GM12878 (cell line): ENCODE data around the gene RGS6. TPM values are rescaled to one million over a fixed set of nuclear protein-coding genes. Genes with fewer than 3 reads are reported as not detected.

Source experiments
- BMI1 ChIP-seq: fragments of 450-650 bp; IDR thresholded peaks from 2 replicates; pipeline ENCODE4 v1.6.1; 2016; ENCODE audit warnings: mild to moderate bottlenecking, moderate library complexity, borderline replicate concordance
- ETV6 ChIP-seq, 2 experiments: fragments of 450-650 bp in 1 of 2; IDR thresholded peaks in 1 of 2; conservative IDR thresholded peaks in 1 of 2; 2 replicates each; pipeline ENCODE4 v1.6.1; 2014; ENCODE audit warnings: antibody characterized with exemption in 1 of 2, borderline replicate concordance in 1 of 2, low read depth in 1 of 2, mild to moderate bottlenecking in 1 of 2, moderate library complexity in 1 of 2
- FOXM1 ChIP-seq: IDR thresholded peaks from 2 replicates; pipeline ENCODE4 v1.6.1; 2012; ENCODE audit warnings: low read depth, mild to moderate bottlenecking, inconsistent platforms, low read length, moderate library complexity
- HDGF ChIP-seq: fragments of 450-650 bp; IDR thresholded peaks from 2 replicates; pipeline ENCODE4 v1.6.1; 2016; ENCODE audit warnings: antibody characterized with exemption
- JUND ChIP-seq: IDR thresholded peaks from 2 replicates; pipeline ENCODE4 v1.6.1; 2012; ENCODE audit warnings: low read depth, mild to moderate bottlenecking, low read length, improper control_type of control experiment, moderate library complexity
- MYB ChIP-seq: fragments of 150-350 bp; IDR thresholded peaks from 2 replicates; pipeline ENCODE4 v1.6.1; 2014; ENCODE audit warnings: mild to moderate bottlenecking, low read depth, low read length, borderline replicate concordance
- NBN ChIP-seq: fragments of 450-650 bp; IDR thresholded peaks from 2 replicates; pipeline ENCODE4 v1.6.1; 2016
- TAF1 ChIP-seq: IDR thresholded peaks from 2 replicates; pipeline ENCODE4 v1.6.1; 2011; ENCODE audit warnings: mild to moderate bottlenecking, low read depth, low read length, borderline replicate concordance
- polyA plus RNA-seq, 11 experiments: library from polyadenylated mRNA; depleted of rRNA in 4 of 11; unstranded in 6 of 11; stranded (reverse) in 5 of 11; fragments of >200 nt; fragmentation: Nextera tagmentation in 4 of 11; fragmentation: Illumina TruSeq in 1 of 11; extraction: Ambion mirVana in 4 of 11; extraction: Trizol in 1 of 11; gene quantifications; 1 replicate in 1 of 11; 2 replicates in 10 of 11; pipeline versions ENCODE4 v1.2.1 to v1.2.3, GENCODE V29; 2011 to 2016; ENCODE audit warnings: inconsistent platforms in 2 of 11, missing spikeins in 2 of 11, low read depth in 1 of 11
- total RNA-seq, 4 experiments: library from RNA; depleted of rRNA in 3 of 4; stranded (reverse); fragments of >200 nt in 3 of 4; fragmentation: Illumina TruSeq in 1 of 4; extraction: Trizol in 1 of 4; gene quantifications; 2 replicates each; pipeline versions ENCODE4 v1.2.1 to v1.2.3, GENCODE V29; 2013 to 2021
- TF ChIP-seq, protein P1 (sequence below): fragments of 450-650 bp; IDR thresholded peaks from 2 replicates; pipeline ENCODE4 v1.6.1; 2017; ENCODE audit warnings: mild to moderate bottlenecking, moderate library complexity
- TF ChIP-seq, protein P2 (sequence below): IDR thresholded peaks from 2 replicates; pipeline ENCODE4 v1.6.1; 2011; ENCODE audit warnings: low read depth, mild to moderate bottlenecking, low read length, moderate library complexity, borderline replicate concordance; ENCODE audit errors: extremely low read depth
- TF ChIP-seq, protein P3 (sequence below): fragments of 450-650 bp; formaldehyde crosslinking; IDR thresholded peaks from 2 replicates; pipeline ENCODE4 v1.4.0; 2020; ENCODE audit warnings: mild to moderate bottlenecking, moderate library complexity
- TF ChIP-seq, protein P4 (sequence below): IDR thresholded peaks from 2 replicates; pipeline ENCODE4 v1.6.1; 2011; ENCODE audit warnings: mild to moderate bottlenecking, low read depth, low read length, moderate library complexity; ENCODE audit not compliant: insufficient replicate concordance
- TF ChIP-seq, protein P5 (sequence below): IDR thresholded peaks from 2 replicates; pipeline ENCODE4 v1.6.1; 2011; ENCODE audit warnings: borderline replicate concordance, low read depth, mild to moderate bottlenecking, moderate library complexity, mixed read lengths, low read length; ENCODE audit not compliant: insufficient read depth; ENCODE audit errors: extremely low read length
- TF ChIP-seq, protein P6 (sequence below): fragments of 450-650 bp; IDR thresholded peaks from 2 replicates; pipeline ENCODE4 v1.6.1; 2017; ENCODE audit warnings: mild to moderate bottlenecking, low read depth, inconsistent platforms; ENCODE audit not compliant: poor library complexity, severe bottlenecking

The RGS6 gene
- total and polyA plus RNA-seq, 10 of the 15 experiments (the other 5 are each of a cell fraction or from before 2014, with no cell fraction given): 3.9 to 18.1 (median 12.4) TPM

DNA sequence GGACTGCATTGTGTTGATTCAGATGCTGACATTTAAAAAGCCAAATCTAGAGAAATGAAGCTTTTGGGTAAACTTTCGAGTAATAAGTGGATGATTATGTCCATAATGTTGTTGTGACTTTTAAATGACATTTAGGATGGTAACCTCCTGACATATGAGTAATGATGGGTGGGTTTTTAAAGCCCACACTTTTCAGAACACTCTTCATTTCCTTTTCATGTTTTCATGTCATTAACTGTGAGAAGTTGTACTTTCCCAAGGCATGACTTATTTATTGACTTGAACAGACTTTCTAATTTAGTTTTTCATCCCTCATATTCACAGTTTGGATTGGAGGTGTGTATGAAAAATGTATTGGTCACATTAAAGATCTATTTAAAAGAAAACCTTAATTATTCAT lies 35.5 kb downstream of the RGS6 start (continued):
- TF ChIP-seq, protein P1, sequence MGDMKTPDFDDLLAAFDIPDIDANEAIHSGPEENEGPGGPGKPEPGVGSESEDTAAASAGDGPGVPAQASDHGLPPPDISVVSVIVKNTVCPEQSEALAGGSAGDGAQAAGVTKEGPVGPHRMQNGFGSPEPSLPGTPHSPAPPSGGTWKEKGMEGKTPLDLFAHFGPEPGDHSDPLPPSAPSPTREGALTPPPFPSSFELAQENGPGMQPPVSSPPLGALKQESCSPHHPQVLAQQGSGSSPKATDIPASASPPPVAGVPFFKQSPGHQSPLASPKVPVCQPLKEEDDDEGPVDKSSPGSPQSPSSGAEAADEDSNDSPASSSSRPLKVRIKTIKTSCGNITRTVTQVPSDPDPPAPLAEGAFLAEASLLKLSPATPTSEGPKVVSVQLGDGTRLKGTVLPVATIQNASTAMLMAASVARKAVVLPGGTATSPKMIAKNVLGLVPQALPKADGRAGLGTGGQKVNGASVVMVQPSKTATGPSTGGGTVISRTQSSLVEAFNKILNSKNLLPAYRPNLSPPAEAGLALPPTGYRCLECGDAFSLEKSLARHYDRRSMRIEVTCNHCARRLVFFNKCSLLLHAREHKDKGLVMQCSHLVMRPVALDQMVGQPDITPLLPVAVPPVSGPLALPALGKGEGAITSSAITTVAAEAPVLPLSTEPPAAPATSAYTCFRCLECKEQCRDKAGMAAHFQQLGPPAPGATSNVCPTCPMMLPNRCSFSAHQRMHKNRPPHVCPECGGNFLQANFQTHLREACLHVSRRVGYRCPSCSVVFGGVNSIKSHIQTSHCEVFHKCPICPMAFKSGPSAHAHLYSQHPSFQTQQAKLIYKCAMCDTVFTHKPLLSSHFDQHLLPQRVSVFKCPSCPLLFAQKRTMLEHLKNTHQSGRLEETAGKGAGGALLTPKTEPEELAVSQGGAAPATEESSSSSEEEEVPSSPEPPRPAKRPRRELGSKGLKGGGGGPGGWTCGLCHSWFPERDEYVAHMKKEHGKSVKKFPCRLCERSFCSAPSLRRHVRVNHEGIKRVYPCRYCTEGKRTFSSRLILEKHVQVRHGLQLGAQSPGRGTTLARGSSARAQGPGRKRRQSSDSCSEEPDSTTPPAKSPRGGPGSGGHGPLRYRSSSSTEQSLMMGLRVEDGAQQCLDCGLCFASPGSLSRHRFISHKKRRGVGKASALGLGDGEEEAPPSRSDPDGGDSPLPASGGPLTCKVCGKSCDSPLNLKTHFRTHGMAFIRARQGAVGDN: no peak
- TF ChIP-seq TAF1 (no peak), ETV6 (conservative IDR thresholded peaks at IDR 0.05 in 1 of 2, IDR thresholded peaks at IDR 0.05 in 1 of 2; ENCODE audit: borderline replicate concordance in 1 of 2, low read depth in 1 of 2) (peak in 1 of 2 experiments; percentile 57; a peak in 1 of 4 replicates), MYB (no peak), FOXM1 (peak; percentile 83; the same call in 1 of the 2 replicates), BMI1 (peak; percentile 24; the same call in 1 of the 2 replicates), JUND (no peak), HDGF (no peak), NBN (no peak)
- TF ChIP-seq, protein P2, sequence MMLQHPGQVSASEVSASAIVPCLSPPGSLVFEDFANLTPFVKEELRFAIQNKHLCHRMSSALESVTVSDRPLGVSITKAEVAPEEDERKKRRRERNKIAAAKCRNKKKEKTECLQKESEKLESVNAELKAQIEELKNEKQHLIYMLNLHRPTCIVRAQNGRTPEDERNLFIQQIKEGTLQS: no peak
- TF ChIP-seq, protein P3, sequence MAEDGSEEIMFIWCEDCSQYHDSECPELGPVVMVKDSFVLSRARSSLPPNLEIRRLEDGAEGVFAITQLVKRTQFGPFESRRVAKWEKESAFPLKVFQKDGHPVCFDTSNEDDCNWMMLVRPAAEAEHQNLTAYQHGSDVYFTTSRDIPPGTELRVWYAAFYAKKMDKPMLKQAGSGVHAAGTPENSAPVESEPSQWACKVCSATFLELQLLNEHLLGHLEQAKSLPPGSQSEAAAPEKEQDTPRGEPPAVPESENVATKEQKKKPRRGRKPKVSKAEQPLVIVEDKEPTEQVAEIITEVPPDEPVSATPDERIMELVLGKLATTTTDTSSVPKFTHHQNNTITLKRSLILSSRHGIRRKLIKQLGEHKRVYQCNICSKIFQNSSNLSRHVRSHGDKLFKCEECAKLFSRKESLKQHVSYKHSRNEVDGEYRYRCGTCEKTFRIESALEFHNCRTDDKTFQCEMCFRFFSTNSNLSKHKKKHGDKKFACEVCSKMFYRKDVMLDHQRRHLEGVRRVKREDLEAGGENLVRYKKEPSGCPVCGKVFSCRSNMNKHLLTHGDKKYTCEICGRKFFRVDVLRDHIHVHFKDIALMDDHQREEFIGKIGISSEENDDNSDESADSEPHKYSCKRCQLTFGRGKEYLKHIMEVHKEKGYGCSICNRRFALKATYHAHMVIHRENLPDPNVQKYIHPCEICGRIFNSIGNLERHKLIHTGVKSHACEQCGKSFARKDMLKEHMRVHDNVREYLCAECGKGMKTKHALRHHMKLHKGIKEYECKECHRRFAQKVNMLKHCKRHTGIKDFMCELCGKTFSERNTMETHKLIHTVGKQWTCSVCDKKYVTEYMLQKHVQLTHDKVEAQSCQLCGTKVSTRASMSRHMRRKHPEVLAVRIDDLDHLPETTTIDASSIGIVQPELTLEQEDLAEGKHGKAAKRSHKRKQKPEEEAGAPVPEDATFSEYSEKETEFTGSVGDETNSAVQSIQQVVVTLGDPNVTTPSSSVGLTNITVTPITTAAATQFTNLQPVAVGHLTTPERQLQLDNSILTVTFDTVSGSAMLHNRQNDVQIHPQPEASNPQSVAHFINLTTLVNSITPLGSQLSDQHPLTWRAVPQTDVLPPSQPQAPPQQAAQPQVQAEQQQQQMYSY (CRISPR knock-in tag): no peak
- TF ChIP-seq, protein P4, sequence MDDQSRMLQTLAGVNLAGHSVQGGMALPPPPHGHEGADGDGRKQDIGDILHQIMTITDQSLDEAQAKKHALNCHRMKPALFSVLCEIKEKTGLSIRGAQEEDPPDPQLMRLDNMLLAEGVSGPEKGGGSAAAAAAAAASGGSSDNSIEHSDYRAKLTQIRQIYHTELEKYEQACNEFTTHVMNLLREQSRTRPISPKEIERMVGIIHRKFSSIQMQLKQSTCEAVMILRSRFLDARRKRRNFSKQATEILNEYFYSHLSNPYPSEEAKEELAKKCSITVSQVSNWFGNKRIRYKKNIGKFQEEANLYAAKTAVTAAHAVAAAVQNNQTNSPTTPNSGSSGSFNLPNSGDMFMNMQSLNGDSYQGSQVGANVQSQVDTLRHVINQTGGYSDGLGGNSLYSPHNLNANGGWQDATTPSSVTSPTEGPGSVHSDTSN: peak; percentile 58
- TF ChIP-seq, protein P5, sequence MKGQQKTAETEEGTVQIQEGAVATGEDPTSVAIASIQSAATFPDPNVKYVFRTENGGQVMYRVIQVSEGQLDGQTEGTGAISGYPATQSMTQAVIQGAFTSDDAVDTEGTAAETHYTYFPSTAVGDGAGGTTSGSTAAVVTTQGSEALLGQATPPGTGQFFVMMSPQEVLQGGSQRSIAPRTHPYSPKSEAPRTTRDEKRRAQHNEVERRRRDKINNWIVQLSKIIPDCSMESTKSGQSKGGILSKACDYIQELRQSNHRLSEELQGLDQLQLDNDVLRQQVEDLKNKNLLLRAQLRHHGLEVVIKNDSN: no peak
- TF ChIP-seq, protein P6, sequence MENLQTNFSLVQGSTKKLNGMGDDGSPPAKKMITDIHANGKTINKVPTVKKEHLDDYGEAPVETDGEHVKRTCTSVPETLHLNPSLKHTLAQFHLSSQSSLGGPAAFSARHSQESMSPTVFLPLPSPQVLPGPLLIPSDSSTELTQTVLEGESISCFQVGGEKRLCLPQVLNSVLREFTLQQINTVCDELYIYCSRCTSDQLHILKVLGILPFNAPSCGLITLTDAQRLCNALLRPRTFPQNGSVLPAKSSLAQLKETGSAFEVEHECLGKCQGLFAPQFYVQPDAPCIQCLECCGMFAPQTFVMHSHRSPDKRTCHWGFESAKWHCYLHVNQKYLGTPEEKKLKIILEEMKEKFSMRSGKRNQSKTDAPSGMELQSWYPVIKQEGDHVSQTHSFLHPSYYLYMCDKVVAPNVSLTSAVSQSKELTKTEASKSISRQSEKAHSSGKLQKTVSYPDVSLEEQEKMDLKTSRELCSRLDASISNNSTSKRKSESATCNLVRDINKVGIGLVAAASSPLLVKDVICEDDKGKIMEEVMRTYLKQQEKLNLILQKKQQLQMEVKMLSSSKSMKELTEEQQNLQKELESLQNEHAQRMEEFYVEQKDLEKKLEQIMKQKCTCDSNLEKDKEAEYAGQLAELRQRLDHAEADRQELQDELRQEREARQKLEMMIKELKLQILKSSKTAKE: peak; percentile 30
